Mucosa of gallbladder (tissue), 1 donor: Measurements from ENCODE around the gene PDE4DIP. TPM values are rescaled to one million over a fixed set of nuclear protein-coding genes. Genes with fewer than 3 reads are reported as not detected.
"Not testable (repeated sequence)": the region's sequence is repeated elsewhere in the genome, so short reads cannot be mapped to it uniquely, and the experiment has no call there.

ENCODE experiments used
- DNase-seq: peaks from one replicate; pipeline ENCODE4 v3.0.0-alpha.2; 2020; ENCODE audit warnings: low spot score
- total RNA-seq: library from RNA; stranded (reverse); gene quantifications from one replicate; pipeline ENCODE4 v1.2.1, GENCODE V29; 2021
- donor health status: DM: no; HTN: no; CAD: no.

Gene PDE4DIP
- 78.2 TPM for total RNA-seq

DNA sequence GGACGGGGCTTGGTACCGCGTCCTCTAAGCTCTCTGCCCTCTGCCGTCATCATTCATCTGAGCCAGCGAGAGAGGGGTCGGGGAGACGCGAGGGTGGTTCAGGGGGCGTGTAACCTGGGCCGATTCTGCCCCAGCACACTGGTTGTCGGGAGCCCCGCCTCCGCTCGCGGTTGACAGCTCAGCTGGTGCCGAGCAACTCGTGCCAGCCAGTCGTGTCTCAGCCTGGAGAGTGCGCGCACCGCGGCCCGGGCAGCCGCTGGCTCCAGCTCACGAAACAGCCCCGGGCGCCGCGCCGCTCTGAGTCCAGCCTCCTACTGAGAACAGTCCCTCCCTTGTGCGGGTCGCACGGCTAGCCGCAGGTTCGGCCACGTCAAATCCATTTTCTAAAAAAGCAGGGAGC lies at the start of gene PDE4DIP:
TSS of gene PDE4DIP (plus strand) at position 209 of the 400 bp plus-strand sequence. CDS start 347 bp downstream, outside the sequence.
- not testable (repeated sequence) for DNase-seq

DNA sequence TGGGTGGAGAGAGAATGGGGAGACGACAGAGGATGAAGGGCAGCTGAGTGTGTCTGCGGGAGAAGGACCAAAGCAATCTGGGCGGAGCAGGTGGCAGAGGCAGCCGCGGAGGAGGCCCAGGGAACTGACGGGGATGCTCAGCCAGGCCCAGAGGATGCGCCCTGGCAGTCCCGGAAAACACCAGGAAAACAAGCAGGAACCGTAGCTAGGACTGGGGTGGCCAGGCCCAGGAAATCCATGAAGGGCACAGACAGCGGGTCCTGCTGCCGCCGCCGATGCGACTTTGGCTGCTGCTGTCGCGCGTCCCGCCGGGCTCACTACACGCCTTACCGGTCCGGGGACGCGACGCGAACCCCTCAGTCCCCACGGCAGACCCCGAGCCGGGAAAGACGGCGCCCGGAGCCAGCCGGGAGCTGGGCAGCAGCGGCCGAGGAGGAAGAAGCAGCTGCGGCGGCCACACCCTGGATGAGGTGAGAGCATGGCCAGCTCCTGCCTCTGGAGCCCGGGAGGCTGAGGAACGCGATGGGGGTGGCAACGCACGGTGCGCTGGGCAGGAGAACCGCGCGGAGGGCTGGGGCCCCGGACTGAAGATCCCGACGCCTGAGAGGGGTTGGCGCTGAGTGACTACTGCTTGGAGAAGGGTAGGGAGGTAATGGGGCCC lies 35.8 kb upstream of the PDE4DIP start:
- not testable (repeated sequence) for DNase-seq

DNA sequence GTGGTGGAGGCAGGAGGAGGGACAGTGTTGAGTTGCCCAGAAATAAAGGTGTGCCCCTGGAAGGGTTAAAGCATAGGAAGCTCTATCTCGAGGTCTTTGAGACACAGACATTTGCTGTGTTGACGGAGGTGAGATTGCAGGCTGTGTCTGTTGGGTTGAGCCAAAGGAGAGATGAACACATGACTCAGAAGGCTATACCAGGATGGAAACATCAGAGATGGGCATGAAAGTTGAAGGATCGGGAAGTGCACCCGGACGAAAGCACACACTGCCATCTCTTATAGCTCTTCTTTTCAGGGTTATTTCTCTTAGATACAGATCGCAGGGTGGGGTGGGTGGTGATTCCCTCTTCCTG lies 35.3 kb upstream of the PDE4DIP start:
- DNase-seq = not testable (repeated sequence)

- not testable (repeated sequence) for DNase-seq
These were observed 22.0 kb upstream of the PDE4DIP start for GRCh38 chr1:148822180-148822579.

DNA sequence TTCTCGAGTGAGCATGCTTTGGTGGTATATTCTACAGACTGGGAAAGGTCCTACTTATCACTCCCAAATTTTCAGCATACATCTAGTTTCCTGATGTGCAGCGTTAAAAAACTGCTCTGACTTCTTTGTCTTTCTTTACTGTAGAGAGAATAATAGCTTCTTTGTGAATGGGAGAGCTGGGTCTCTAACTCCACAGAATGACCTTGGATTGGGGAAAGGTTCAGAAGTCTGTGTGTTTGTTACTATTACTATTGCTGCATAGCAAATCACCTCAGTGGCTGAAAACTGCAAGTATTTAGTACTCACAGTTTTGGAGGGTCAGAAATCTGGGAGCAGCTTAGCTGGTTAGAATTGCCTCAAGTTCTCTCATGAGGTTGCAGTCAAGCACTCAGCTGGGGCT lies 20.4 kb upstream of the PDE4DIP start:
- not testable (repeated sequence) for DNase-seq

DNA sequence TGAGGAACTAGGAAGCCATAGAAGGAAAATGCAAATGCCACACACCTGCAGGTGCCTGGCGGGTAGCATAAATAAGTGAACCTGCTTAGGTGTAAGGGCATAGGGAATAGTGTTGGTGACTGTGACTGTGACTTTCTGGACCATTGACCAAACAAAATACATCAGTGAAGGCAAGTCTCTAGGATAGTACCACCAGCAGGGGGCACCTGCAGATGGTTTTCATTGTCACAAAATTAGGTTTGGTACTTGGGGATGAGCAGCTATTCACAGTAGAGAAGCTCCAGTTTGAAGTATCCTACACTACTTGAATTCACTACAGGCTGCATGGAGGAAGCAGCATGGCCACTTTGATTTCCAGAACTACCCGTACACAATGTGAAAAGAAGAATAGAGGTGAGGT lies 19.2 kb upstream of the PDE4DIP start:
- not testable (repeated sequence) for DNase-seq

GRCh38 chr1:148828531-148828930 lies 15.7 kb upstream of the PDE4DIP start:
- not testable (repeated sequence) for DNase-seq

DNA sequence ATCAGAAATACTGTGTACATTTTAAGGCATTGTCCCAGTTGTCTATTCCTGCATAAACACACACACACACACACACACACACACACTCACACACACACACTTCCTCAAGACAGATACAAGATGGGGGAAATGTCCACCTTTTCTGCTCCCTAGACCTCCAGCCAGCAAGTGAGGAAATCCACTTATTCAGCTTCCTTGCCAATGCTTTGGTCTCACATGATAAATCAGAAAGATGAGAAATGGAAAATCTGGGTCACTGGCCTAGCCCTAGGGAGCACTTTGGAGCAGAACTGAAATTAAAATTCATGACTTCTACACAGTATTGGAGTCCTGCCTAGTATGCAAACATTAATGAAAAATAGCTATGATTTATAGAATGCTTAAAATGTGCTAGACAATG lies 15.3 kb upstream of the PDE4DIP start:
- not testable (repeated sequence) for DNase-seq

GRCh38 chr1:148829365-148829764 lies 14.9 kb upstream of the PDE4DIP start:
- not testable (repeated sequence) for DNase-seq

DNA sequence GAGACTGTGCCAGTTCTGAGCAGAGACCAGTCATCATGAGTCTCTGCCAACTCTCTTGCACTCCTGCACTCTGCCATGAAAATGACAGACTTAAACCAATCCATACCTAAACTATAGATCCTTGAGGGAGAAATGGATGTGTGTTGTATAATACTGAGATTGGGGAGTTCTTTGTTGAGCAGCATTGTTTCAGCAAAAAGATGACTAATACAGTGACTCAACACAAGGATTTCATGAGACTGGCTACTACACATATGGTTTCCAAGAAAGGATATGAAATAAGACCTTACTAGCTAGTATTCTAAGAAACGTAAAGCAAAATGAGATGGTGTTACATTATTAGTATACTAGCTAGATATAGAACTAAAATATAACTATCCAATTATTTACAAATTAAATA lies 3.0 kb upstream of the PDE4DIP start:
- DNase-seq = not testable (repeated sequence)

DNA sequence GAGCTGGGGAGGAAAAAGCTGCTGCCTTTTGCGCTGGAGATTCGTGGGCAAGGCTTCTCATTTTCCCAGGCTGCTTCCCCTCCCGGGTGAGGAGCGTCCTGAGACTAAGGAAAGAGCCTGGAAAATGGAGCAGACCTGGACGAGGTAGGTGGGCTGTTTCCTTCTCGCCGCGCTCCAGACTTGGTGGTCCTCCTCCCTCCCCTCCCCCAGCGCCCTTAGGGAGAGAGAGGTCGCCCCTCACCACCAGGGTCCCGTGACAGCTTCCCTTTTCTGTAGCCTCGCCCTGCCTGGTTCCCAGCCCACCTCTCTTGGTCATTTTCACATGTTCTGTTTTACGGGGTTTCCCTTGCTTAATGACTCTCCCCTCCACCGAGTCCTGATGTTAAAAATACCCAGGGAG lies 423 bp downstream of the PDE4DIP start:
- DNase-seq = not testable (repeated sequence)

DNA sequence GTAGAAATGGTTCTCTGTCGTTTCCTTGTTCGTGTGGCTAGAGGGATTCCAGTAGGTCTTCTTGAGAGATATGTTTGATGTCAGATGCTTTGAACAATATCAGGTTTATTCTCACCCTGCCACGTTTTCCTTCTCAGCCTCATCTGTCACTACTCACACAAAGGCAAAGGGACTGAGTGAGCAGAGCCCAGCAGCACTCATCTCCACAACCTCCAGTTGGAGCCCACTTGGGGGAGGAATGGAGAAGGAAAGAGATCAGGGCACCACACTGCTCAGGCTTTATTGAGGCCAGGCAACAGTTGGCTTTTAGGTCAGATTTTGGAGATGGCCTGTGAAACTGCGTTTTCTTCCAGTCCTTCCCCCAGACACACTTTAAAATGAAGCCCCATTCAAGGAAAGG lies 840 bp downstream of the PDE4DIP start:
- not testable (repeated sequence) for DNase-seq

GRCh38 chr1:148850347-148850746 lies 6.1 kb downstream of the PDE4DIP start:
- DNase-seq = not testable (repeated sequence)

GRCh38 chr1:148850840-148851239 lies 6.6 kb downstream of the PDE4DIP start:
- DNase-seq = not testable (repeated sequence)

DNA sequence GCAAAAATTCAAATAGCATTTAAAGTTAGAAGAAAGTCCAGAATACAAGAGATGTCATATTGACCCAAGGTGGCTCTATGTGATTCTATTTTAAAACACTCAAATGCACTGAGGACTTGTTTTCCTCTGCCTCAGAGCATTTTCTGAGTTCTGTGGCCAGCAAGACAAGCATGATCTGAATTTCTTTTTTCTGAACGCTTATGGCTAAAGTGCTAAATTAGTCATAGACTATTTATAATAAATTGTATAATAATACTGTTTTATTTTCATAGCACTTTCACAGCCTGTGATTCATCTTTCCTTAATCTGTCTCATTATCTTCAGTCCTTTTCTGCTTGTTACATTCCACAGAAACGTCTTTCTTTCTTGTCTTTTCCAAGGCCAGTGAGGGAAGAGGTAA lies 7.5 kb downstream of the PDE4DIP start:
- not testable (repeated sequence) for DNase-seq

DNA sequence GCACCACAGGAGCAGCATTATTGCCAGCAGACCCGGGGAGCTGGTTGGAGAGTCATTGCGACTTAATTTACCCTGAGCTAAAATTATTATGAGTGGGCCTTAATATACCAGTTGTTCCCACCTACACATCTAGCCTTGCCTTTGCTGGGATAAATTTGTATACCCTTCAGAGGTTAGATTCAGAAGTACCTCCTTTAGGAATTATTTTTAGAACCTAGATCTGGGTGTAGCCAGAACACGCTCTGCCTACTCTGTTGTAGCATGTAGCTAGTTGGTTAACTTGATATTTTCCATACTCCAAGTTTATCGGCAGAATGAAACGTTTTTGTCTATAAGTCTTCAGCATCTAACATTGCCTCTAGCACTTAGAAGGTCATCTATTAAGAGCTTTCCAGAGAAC lies 9.1 kb downstream of the PDE4DIP start:
- DNase-seq = not testable (repeated sequence)

- not testable (repeated sequence) for DNase-seq
These were observed 9.8 kb downstream of the PDE4DIP start for GRCh38 chr1:148854063-148854462.

- not testable (repeated sequence) for DNase-seq
These were observed 11.1 kb downstream of the PDE4DIP start for GRCh38 chr1:148855367-148855766.

- not testable (repeated sequence) for DNase-seq
These were observed 15.8 kb downstream of the PDE4DIP start for GRCh38 chr1:148860049-148860448.

- DNase-seq = not testable (repeated sequence)
These were observed 16.5 kb downstream of the PDE4DIP start for GRCh38 chr1:148860579-148861259.

GRCh38 chr1:148862590-148862989 lies 18.4 kb downstream of the PDE4DIP start:
- DNase-seq = not testable (repeated sequence)

- DNase-seq = not testable (repeated sequence)
These were observed 24.9 kb downstream of the PDE4DIP start for GRCh38 chr1:148868924-148869633.

DNA sequence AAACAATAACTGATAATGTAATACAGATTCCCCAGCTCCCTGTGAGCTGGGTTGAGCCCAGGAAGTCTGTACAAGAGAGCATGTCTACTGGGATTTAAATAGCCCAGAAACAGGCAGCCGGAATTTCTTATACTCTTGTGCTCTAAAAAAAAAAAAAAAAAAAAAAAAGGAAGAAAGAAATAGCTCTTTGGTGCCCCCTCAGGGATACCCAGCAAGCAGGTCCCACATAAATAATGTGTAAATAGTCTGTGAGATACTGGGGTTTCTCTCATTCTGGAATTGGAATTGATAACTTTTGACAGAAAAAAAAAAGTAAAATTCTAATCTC lies 25.4 kb downstream of the PDE4DIP start:
- DNase-seq = not testable (repeated sequence)
